OCI-LY7 (cell line): ENCODE results near the gene GNB1L.

ENCODE experiments used
- CTCF ChIP-seq: fragments of 200-600 bp; sonication (generic); conservative IDR thresholded peaks from 2 replicates; pipeline ENCODE4 v1.5.1; 2014; ENCODE audit warnings: mild to moderate bottlenecking, antibody characterized with exemption, low read length, moderate library complexity, mixed read lengths
- EZH2phosphoT487 ChIP-seq: fragments of 200-600 bp; sonication (generic); IDR thresholded peaks from 2 replicates; pipeline ENCODE4 v1.6.1; 2018; ENCODE audit warnings: low read depth, borderline replicate concordance, mild to moderate bottlenecking, mixed run types, antibody characterized with exemption, low read length, moderate library complexity, mixed read lengths

DNA sequence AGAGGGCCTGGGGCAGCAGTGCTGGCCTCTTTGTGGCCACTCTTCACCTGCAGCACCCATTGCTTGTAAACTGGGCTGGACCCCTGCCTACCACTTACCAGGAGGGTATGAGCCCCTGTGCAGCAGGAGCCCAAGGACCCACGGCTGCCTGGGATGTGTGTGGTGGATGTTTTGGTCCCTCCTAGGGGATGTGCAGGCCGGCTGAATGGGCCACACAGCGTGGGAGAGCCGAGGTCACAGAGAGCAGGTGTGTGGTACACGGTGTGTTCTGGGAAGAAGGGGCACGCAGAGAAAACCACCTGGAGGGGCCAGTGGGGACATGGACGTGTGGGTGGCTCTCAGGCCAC is 19.3 kb upstream of the GNB1L start:
- no peak for TF ChIP-seq CTCF
- TF ChIP-seq EZH2phosphoT487: no peak
